Mesothelial cell of epicardium (in vitro differentiated cells): Measurements from ENCODE around the gene ARMC5. TPM values are rescaled to one million over a fixed set of nuclear protein-coding genes. Genes with fewer than 3 reads are reported as not detected.

Experiments used
- DNase-seq, 2 experiments: peaks; one replicate each; pipeline ENCODE4 v3.0.0; 2021; ENCODE audit warnings: low spot score in 2 of 2; ENCODE audit not compliant: unreplicated experiment in 2 of 2
- H3K27ac Mint-ChIP-seq: 2 replicates; pipeline ENCODE4 v1.8.0; 2021; ENCODE audit warnings: mixed read lengths
- H3K27me3 Mint-ChIP-seq: 2 replicates; pipeline ENCODE4 v1.8.0; 2021; ENCODE audit warnings: low read depth, mixed read lengths
- H3K36me3 Mint-ChIP-seq: 2 replicates; pipeline ENCODE4 v1.8.0; 2021; ENCODE audit warnings: mixed read lengths
- H3K4me1 Mint-ChIP-seq: 2 replicates; pipeline ENCODE4 v1.8.0; 2021; ENCODE audit warnings: mixed read lengths
- H3K4me3 Mint-ChIP-seq: 2 replicates; pipeline ENCODE4 v1.8.0; 2021; ENCODE audit warnings: mild to moderate bottlenecking, moderate library complexity, mixed read lengths
- H3K9me3 Mint-ChIP-seq: 2 replicates; pipeline ENCODE4 v1.8.0; 2021; ENCODE audit warnings: mixed read lengths
- CTCF ChIP-seq: fragments of 200-600 bp; sonication (generic); IDR thresholded peaks from one replicate; pipeline ENCODE4 v1.5.0; 2021; ENCODE audit warnings: antibody characterized with exemption; ENCODE audit not compliant: unreplicated experiment
- total RNA-seq: library from RNA; stranded (reverse); gene quantifications from 3 replicates; pipeline ENCODE4 v1.2.1, GENCODE V29; 2021

ARMC5 gene
- total RNA-seq, 1 donor from 2014 or later = 18.5 TPM

- no peak within 1 kb of the TSS for H3K4me3 Mint-ChIP-seq
- no peaks in the 10 kb centered on the region for H3K36me3 Mint-ChIP-seq
Measured at GRCh38 chr16:31428279-31428597, 31.1 kb upstream of the ARMC5 start, which contains the start of gene COX6A2. Gene COX6A2, minus strand, starts transcription at chr16:31428360. Its CDS starts 35 bp downstream, at chr16:31428325.

GRCh38 chr16:31428638-31429247, 30.6 kb upstream of the ARMC5 start:
- H3K9me3 Mint-ChIP-seq = no peaks in the 10 kb centered on the region
- H3K27me3 Mint-ChIP-seq = peaks cover 33% of the 10 kb centered on the region
- H3K4me1 Mint-ChIP-seq = no peaks in the 10 kb centered on the region
- H3K27ac Mint-ChIP-seq = no peak overlapping the region
- H3K4me3 Mint-ChIP-seq = no peak overlapping the region
- DNase-seq = no peak
- TF ChIP-seq CTCF = no peak
- H3K36me3 Mint-ChIP-seq = no peaks in the 10 kb centered on the region

More at GRCh38 chr16:31428279-31428597, 31.1 kb upstream of the ARMC5 start, which contains the start of gene COX6A2:
- Mint-ChIP-seq H3K4me1 (no peaks in the 10 kb centered on the region), H3K27ac (no peak within 1 kb of the TSS), H3K27me3 (peaks cover 38% of the 10 kb centered on the region), H3K9me3 (no peaks in the 10 kb centered on the region)
- DNase-seq = no peak
- TF ChIP-seq CTCF = no peak

- no peaks in the 10 kb centered on the region for H3K36me3 Mint-ChIP-seq
- H3K27ac Mint-ChIP-seq = no peak overlapping the region
- H3K4me1 Mint-ChIP-seq = no peaks in the 10 kb centered on the region
- no peak overlapping the region for H3K4me3 Mint-ChIP-seq
- no peaks in the 10 kb centered on the region for H3K9me3 Mint-ChIP-seq
- DNase-seq = no peak
- peaks cover 27% of the 10 kb centered on the region for H3K27me3 Mint-ChIP-seq
- no peak for TF ChIP-seq CTCF
Measured at GRCh38 chr16:31429314-31429713, 30.0 kb upstream of the ARMC5 start.

GRCh38 chr16:31429796-31430195, 29.5 kb upstream of the ARMC5 start:
- no peaks in the 10 kb centered on the region for H3K9me3 Mint-ChIP-seq
- no peak overlapping the region for H3K4me3 Mint-ChIP-seq
- no peaks in the 10 kb centered on the region for H3K36me3 Mint-ChIP-seq
- no peak for DNase-seq
- no peaks in the 10 kb centered on the region for H3K4me1 Mint-ChIP-seq
- H3K27ac Mint-ChIP-seq = no peak overlapping the region
- TF ChIP-seq CTCF = no peak
- peaks cover 24% of the 10 kb centered on the region for H3K27me3 Mint-ChIP-seq

- no peaks in the 10 kb centered on the region for H3K36me3 Mint-ChIP-seq
- no peak for TF ChIP-seq CTCF
- DNase-seq = no peak
- H3K27me3 Mint-ChIP-seq = peaks cover 17% of the 10 kb centered on the region
- no peaks in the 10 kb centered on the region for H3K9me3 Mint-ChIP-seq
- H3K4me3 Mint-ChIP-seq = no peak overlapping the region
- no peaks in the 10 kb centered on the region for H3K4me1 Mint-ChIP-seq
- no peak overlapping the region for H3K27ac Mint-ChIP-seq
Measured at GRCh38 chr16:31430380-31431052, 28.8 kb upstream of the ARMC5 start.
